SK-N-SH (cell line): ENCODE data around the gene COL25A1. TPM values are rescaled to one million over a fixed set of nuclear protein-coding genes. Genes with fewer than 3 reads are reported as not detected.

Experiments
- CTCF ChIA-PET: fragments of 300-600, 350-600 bp; formaldehyde crosslinking; extraction: SDS; loops from one replicate; lab custom pipeline; 2021; lab: Yijun Ruan, JAX
- POLR2A ChIA-PET: fragments of 350-600 bp; sonication (Branson Sonifier 250); formaldehyde crosslinking; extraction: SDS; loops from one replicate; lab custom pipeline; 2020; ENCODE audit warnings: antibody characterized with exemption, inconsistent platforms; lab: Yijun Ruan, JAX
- DNase-seq: peaks from one replicate; pipeline ENCODE4 v3.0.0; 2012
- H2AFZ ChIP-seq: fragments of 200-600 bp; sonication (generic); 2 replicates; pipeline ENCODE4 v1.8.1; 2016; ENCODE audit warnings: antibody characterized with exemption, mild to moderate bottlenecking, low read depth
- H3F3A ChIP-seq: fragments of 200-600 bp; sonication (generic); replicated peaks from 2 replicates; pipeline ENCODE3; 2016; ENCODE audit warnings: antibody characterized with exemption, mild to moderate bottlenecking; ENCODE audit not compliant: insufficient read depth
- H3K27ac ChIP-seq, 2 experiments: fragments of 200-500 bp in 1 of 2; fragments of 200-600 bp in 1 of 2; sonication (Bioruptor generic) in 1 of 2; sonication (generic), shearing (Covaris generic) in 1 of 2; 2 replicates each; pipeline versions ENCODE4 v1.5.1 to v1.6.1; 2014 to 2016; ENCODE audit warnings: low read depth in 2 of 2, inconsistent platforms in 1 of 2, low read length in 1 of 2, mild to moderate bottlenecking in 1 of 2, mixed read lengths in 1 of 2
- H3K27me3 ChIP-seq: fragments of 200-600 bp; sonication (generic), shearing (Covaris generic); 2 replicates; pipeline ENCODE4 v1.6.1; 2016; ENCODE audit warnings: mixed run types; ENCODE audit not compliant: insufficient read depth
- H3K36me3 ChIP-seq, 2 experiments: fragments of 200-500 bp in 1 of 2; fragments of 200-600 bp in 1 of 2; sonication (Bioruptor generic) in 1 of 2; sonication (generic) in 1 of 2; replicated peaks in 1 of 2; 2 replicates each; pipeline versions ENCODE3 to v1.5.1; 2014 to 2016; ENCODE audit warnings: low read length in 1 of 2, mild to moderate bottlenecking in 1 of 2; ENCODE audit not compliant: insufficient read depth in 2 of 2, control insufficient read depth in 1 of 2
- H3K4me1 ChIP-seq, 2 experiments: fragments of 200-500 bp in 1 of 2; fragments of 200-600 bp in 1 of 2; sonication (Bioruptor generic) in 1 of 2; sonication (generic), shearing (Covaris generic) in 1 of 2; 2 replicates each; pipeline versions ENCODE4 v1.5.1 to v1.6.1; 2014 to 2016; ENCODE audit warnings: low read depth in 1 of 2, low read length in 1 of 2, mixed run types in 1 of 2; ENCODE audit not compliant: insufficient read depth in 2 of 2, control insufficient read depth in 1 of 2
- H3K4me2 ChIP-seq: fragments of 200-600 bp; sonication (generic), shearing (Covaris generic); 2 replicates; pipeline ENCODE4 v1.6.1; 2017; ENCODE audit warnings: mixed run types
- H3K4me3 ChIP-seq, 2 experiments: fragments of 200-500 bp in 1 of 2; fragments of 200-600 bp in 1 of 2; sonication (Bioruptor generic) in 1 of 2; sonication (generic), shearing (Covaris generic) in 1 of 2; 2 replicates each; pipeline versions ENCODE4 v1.5.1 to v1.8.1; 2014 to 2016; ENCODE audit warnings: low read depth in 2 of 2, inconsistent platforms in 1 of 2, low read length in 1 of 2, mild to moderate bottlenecking in 1 of 2, mixed read lengths in 1 of 2, moderate library complexity in 1 of 2
- H3K79me2 ChIP-seq: fragments of 200-600 bp; sonication (generic); 2 replicates; pipeline ENCODE4 v1.8.1; 2017; ENCODE audit warnings: mild to moderate bottlenecking; ENCODE audit not compliant: insufficient read depth
- H3K9ac ChIP-seq: fragments of 200-600 bp; sonication (generic); 2 replicates; pipeline ENCODE4 v1.6.1; 2017; ENCODE audit warnings: mixed run types
- H3K9me2 ChIP-seq: fragments of 200-600 bp; sonication (generic); 2 replicates; pipeline ENCODE4 v1.6.1; 2017; ENCODE audit warnings: mixed run types
- H3K9me3 ChIP-seq: fragments of 200-600 bp; sonication (generic); 2 replicates; pipeline ENCODE4 v1.6.1; 2017; ENCODE audit warnings: mixed run types, mild to moderate bottlenecking, moderate library complexity
- H4K20me1 ChIP-seq: fragments of 200-600 bp; sonication (generic); 2 replicates; pipeline ENCODE4 v1.6.1; 2017; ENCODE audit warnings: mild to moderate bottlenecking, mixed run types; ENCODE audit not compliant: insufficient read depth
- CHD2 ChIP-seq: fragments of 150-350 bp; IDR thresholded peaks from 2 replicates; pipeline ENCODE4 v1.6.1; 2018; ENCODE audit warnings: low read length; ENCODE audit not compliant: partially characterized antibody
- EZH2phosphoT487 ChIP-seq: fragments of 200-600 bp; sonication (generic); IDR thresholded peaks from 2 replicates; pipeline ENCODE4 v1.6.1; 2017; ENCODE audit warnings: low read depth, mixed run types, mild to moderate bottlenecking, antibody characterized with exemption, moderate library complexity, borderline replicate concordance
- GATA2 ChIP-seq: sonication (generic); formaldehyde crosslinking; IDR thresholded peaks from 2 replicates; pipeline ENCODE4 v1.5.0; 2020; ENCODE audit warnings: mild to moderate bottlenecking, missing genetic modification reagents
- JUND ChIP-seq: IDR thresholded peaks from 2 replicates; pipeline ENCODE4 v1.4.0; 2012
- NFIC ChIP-seq: IDR thresholded peaks from 2 replicates; pipeline ENCODE4 v1.4.0; 2012; ENCODE audit warnings: borderline replicate concordance
- SIN3A ChIP-seq: IDR thresholded peaks from 2 replicates; pipeline ENCODE4 v1.6.1; 2012; ENCODE audit warnings: low read depth, mild to moderate bottlenecking, low read length, moderate library complexity, borderline replicate concordance
- TCF12 ChIP-seq: IDR thresholded peaks from 2 replicates; pipeline ENCODE4 v1.4.0; 2012
- WGBS: methylation state at CpG from one replicate; pipeline ENCODE4 v1.1.6; 2017; ENCODE audit warnings: low lambda C conversion rate; 5-methylcytosine and 5-hydroxymethylcytosine counted together
- polyA plus RNA-seq, 3 experiments: library from polyadenylated mRNA; depleted of rRNA; stranded (reverse); fragments of >200 nt; gene quantifications; 2 replicates each; pipeline ENCODE4 v1.2.3, GENCODE V29; 2012
- TF ChIP-seq, protein P1 (sequence below): IDR thresholded peaks from 2 replicates; pipeline ENCODE4; 2012
- TF ChIP-seq, protein P2 (sequence below): IDR thresholded peaks from 2 replicates; pipeline ENCODE4 v1.6.1; 2012; ENCODE audit warnings: mild to moderate bottlenecking, low read depth, low read length, moderate library complexity

The COL25A1 gene
- polyA plus RNA-seq (2012; rRNA removed), result not detected in 2 replicates
- 0.01 TPM in 2 replicates for polyA plus RNA-seq (2012; cell fraction: cytosol; rRNA removed)
- polyA plus RNA-seq (2012; cell fraction: nucleus; rRNA removed), result not detected in 2 replicates

DNA sequence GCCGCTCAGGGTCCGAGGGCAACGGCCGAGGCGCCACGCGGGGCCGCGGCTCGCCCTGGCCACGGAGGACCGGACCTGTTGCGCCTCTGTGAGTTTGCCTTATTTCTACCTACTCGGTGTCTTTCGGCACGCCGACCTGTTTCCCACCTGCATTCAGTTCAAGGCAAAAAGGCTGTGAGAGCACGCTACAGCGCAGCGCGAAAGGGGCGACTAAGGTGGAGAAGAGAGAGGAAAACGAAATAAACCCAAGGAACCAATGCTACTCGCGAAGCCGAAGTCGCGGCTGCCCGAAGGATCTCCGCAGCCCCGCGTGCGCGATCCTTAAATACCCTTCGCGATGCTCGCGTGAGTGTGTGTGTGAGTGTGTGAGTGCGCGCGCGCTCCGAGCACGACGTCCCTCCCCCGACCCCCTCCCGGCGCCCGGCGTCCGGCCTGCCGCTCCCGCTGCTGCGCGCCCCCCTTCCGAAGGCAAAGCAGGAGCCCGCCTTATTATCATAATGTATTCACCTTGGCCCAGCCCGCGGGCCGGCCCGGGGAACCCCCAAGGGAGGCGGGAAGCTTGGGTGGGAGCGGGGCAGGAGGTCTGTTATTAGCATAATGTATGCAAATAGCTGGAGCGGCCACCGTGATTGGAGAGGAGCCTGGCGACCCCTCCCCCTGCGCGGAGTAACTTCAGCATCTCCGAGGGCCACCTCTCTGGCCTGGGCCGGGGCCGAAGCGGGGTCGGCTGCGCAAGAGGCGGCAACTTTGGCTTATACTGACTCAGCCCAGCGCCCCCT lies at the start of gene COL25A1:
TSS of gene COL25A1 (minus strand) at position 298 of the 779 bp plus-strand sequence.
- 3% methylated on average over 28 of the region's 76 CpGs for WGBS
- peak within 1 kb of the TSS; percentile 25 to 50 for H3K4me3 ChIP-seq
- H3K27me3 ChIP-seq, result peaks cover 47% of the 10 kb centered on the region
- H3K4me2 ChIP-seq, result peak within 1 kb of the TSS; percentile 76
- peak; percentile 28; the same call in 1 of the 2 replicates for TF ChIP-seq EZH2phosphoT487
- no peak for TF ChIP-seq GATA2 (CRISPR knock-in tag)
- no peaks in the 10 kb centered on the region for H3K36me3 ChIP-seq
- peak; percentile 65 for DNase-seq
- H4K20me1 ChIP-seq, result no peaks in the 10 kb centered on the region
- no peak within 1 kb of the TSS for H3K9ac ChIP-seq
- CTCF ChIA-PET, result no interaction called here
- peaks cover 0 to 5% of the 10 kb centered on the region in 2 experiments; a peak in 1 of 4 replicates for H3K4me1 ChIP-seq
- H3K9me2 ChIP-seq, result no peaks in the 10 kb centered on the region
- POLR2A ChIA-PET, result no interaction called here
- no peak within 1 kb of the TSS for H3K27ac ChIP-seq
- no peaks in the 10 kb centered on the region for H3F3A ChIP-seq
- no peaks in the 10 kb centered on the region for H3K79me2 ChIP-seq
- no peaks in the 10 kb centered on the region for H3K9me3 ChIP-seq
- peak within 1 kb of the TSS; percentile 63; the same call in 1 of the 2 replicates for H2AFZ ChIP-seq

DNA sequence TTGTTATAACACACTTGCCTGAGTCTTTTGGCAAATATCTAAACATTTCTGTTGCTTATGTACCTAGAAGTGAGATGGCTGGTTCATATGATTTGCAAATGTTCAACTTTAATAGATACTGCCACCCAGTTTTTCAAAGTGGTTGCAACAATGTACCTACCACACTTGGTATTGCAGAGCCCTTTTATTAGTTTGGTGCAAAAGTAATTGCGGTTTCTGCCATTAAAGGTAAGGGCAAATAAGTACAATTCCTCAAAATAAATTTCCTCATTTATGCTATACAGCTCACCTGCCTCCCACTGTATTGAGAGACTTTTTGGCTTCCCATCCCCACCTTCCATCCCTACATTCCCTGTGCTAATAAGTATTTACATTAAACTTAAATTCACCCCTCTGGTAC lies 47.7 kb upstream of the COL25A1 start:
- Histone ChIP-seq H3K9ac (no peak overlapping the region), H3K79me2 (no peaks in the 10 kb centered on the region), H4K20me1 (no peaks in the 10 kb centered on the region), H3K4me2 (no peak overlapping the region), H3K27me3 (no peaks in the 10 kb centered on the region), H3K36me3 (no peaks in the 10 kb centered on the region), H3K4me3 (no peak overlapping the region), H3K9me3 (no peaks in the 10 kb centered on the region), H3F3A (no peaks in the 10 kb centered on the region), H3K9me2 (no peaks in the 10 kb centered on the region), H2AFZ (no peak overlapping the region), H3K4me1 (no peaks in the 10 kb centered on the region), H3K27ac (no peak overlapping the region)
- WGBS, result 28% methylated on average over 1 of the region's 1 CpG
- TF ChIP-seq, protein P1, sequence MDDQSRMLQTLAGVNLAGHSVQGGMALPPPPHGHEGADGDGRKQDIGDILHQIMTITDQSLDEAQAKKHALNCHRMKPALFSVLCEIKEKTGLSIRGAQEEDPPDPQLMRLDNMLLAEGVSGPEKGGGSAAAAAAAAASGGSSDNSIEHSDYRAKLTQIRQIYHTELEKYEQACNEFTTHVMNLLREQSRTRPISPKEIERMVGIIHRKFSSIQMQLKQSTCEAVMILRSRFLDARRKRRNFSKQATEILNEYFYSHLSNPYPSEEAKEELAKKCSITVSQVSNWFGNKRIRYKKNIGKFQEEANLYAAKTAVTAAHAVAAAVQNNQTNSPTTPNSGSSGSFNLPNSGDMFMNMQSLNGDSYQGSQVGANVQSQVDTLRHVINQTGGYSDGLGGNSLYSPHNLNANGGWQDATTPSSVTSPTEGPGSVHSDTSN, result no peak
- no peak for DNase-seq
- CTCF ChIA-PET, result no interaction called here
- POLR2A ChIA-PET, result no interaction called here

DNA sequence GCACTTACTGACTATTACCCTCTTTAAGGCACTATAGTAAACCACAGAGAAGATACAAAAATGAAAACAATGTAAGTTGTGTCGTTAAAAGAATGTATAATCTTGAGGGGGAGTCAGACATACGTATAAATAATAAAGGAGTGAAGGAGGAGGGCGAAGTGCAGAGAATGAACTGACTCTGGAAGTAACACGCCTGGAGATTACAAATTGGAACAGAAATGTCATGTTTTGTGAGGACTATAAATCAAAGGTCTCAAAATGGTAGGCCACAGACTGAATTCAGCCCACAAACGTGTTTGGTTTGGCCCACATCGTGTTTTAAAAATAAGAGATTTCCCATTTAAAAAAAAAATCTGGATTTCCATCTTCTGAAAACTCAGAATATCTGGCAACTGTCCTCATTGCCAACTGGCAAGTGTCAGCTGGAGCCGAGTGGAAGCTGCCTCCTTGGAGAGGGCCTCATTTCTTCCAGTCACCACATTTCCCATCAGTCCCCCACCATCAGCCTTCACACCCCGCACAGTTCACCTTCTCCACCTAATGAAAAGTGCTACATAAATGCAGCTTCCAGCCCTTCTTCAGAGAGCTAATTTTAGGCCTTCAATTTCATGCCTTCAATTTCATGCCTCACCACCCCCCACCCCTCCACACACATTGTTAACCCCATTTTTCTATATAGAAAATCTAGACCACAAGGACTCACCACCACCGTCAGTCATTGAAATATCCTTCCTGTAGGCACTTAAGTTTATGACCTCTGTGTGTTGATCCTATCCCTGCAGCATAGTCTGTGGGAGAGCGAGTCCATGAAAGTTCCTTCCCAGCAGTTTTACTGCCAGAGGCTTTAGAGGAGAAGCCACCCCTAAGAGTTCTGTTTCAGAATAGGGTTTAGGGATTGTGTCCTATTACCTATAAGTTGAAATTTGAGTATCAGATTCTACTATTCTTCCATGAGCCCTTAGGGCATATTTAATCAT lies 32.0 kb upstream of the COL25A1 start:
- H3F3A ChIP-seq, result no peaks in the 10 kb centered on the region
- DNase-seq, result no peak
- H3K4me3 ChIP-seq, result no peak overlapping the region
- CTCF ChIA-PET, result interaction anchor here (0.6 kb wide), 1 partner anchor 56 kb away, joined by 3 read pairs; no protein-coding TSS in a partner anchor
- H3K9ac ChIP-seq, result no peak overlapping the region
- POLR2A ChIA-PET, result no interaction called here
- H3K4me2 ChIP-seq, result no peak overlapping the region
- H3K4me1 ChIP-seq, result no peaks in the 10 kb centered on the region
- no peak overlapping the region for H2AFZ ChIP-seq
- H4K20me1 ChIP-seq, result no peaks in the 10 kb centered on the region
- H3K9me2 ChIP-seq, result no peaks in the 10 kb centered on the region
- H3K27me3 ChIP-seq, result no peaks in the 10 kb centered on the region
- no peaks in the 10 kb centered on the region for H3K79me2 ChIP-seq
- TF ChIP-seq JUND (no peak), CHD2 (no peak), SIN3A (no peak), NFIC (no peak), TCF12 (no peak)
- TF ChIP-seq, protein P2, sequence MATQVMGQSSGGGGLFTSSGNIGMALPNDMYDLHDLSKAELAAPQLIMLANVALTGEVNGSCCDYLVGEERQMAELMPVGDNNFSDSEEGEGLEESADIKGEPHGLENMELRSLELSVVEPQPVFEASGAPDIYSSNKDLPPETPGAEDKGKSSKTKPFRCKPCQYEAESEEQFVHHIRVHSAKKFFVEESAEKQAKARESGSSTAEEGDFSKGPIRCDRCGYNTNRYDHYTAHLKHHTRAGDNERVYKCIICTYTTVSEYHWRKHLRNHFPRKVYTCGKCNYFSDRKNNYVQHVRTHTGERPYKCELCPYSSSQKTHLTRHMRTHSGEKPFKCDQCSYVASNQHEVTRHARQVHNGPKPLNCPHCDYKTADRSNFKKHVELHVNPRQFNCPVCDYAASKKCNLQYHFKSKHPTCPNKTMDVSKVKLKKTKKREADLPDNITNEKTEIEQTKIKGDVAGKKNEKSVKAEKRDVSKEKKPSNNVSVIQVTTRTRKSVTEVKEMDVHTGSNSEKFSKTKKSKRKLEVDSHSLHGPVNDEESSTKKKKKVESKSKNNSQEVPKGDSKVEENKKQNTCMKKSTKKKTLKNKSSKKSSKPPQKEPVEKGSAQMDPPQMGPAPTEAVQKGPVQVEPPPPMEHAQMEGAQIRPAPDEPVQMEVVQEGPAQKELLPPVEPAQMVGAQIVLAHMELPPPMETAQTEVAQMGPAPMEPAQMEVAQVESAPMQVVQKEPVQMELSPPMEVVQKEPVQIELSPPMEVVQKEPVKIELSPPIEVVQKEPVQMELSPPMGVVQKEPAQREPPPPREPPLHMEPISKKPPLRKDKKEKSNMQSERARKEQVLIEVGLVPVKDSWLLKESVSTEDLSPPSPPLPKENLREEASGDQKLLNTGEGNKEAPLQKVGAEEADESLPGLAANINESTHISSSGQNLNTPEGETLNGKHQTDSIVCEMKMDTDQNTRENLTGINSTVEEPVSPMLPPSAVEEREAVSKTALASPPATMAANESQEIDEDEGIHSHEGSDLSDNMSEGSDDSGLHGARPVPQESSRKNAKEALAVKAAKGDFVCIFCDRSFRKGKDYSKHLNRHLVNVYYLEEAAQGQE, result no peak
- no peak overlapping the region for H3K27ac ChIP-seq
- WGBS, result 13% methylated on average over 10 of the region's 10 CpGs
- no peaks in the 10 kb centered on the region for H3K36me3 ChIP-seq
- no peaks in the 10 kb centered on the region for H3K9me3 ChIP-seq
